Fibroblast of skin of abdomen (primary cell): ENCODE measurements around the gene MTG2.
A peak's percentile ranks its signal among the peaks of the same experiment; 100 is the strongest.

Source experiments
- DNase-seq: peaks from one replicate; pipeline ENCODE4 v3.0.0-alpha.2; 2013

Gene MTG2

DNA sequence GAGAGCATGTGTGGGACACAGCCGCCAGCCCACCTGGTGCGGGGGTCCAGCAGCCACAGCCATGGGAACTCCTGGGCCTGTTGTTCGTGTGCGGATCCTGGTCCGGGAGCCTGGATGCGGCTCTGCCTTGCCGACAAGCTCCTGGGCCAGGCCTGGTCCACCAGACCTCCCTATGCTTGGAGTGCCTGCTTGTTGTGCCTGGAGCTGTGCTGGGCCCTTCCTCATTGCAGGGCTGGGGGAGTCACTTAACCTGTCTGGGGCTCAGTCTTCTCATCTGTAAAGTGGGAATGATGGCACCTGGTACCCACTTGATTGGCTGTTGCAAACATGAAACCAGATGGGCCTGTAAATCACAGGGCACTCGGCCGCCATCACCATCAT is 52.9 kb downstream of the MTG2 start:
- DNase-seq: no peak

DNA sequence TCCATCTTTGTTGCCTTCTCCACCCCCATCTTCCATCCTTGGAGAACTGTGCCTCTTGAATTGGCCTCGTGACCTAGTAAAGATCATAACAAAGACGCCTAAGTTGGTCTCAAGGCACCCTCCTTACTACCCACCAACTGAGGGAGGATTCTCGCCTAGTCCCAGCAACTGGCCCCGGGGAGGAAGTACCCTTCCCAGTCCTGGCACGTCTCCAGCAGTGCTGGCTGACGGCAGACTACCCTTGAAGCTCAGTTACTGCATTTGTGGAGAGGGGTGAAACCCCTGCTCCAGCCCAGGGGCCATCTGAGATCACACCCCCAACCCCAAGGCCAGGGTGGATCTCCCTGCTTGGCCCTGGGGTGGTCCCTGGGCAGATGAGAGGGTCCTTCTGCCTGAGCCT is 53.4 kb downstream of the MTG2 start:
- no peak for DNase-seq

- DNase-seq: no peak
Observed at GRCh38 chr20:62236766-62237513, 54.1 kb downstream of the MTG2 start.

DNA sequence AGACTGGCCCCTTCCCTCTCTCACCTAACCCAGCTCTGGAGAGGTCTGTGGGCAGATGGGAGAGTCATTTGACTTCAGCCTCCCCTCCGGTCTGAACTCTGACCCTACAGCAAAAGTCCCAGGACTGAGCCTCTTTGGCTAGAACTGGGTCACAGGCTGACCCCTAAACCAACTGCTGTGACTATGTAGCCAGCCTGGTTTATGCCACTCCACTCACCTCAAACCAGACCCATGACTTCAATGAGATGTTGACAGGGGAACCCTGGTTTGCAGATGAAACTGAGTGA is 54.6 kb downstream of the MTG2 start:
- no peak for DNase-seq

- peak; percentile 96 for DNase-seq
Observed at GRCh38 chr20:62237801-62238568, 55.2 kb downstream of the MTG2 start, which contains the start of gene OSBPL2. Gene OSBPL2, plus strand, starts transcription at chr20:62238521. Its CDS starts 17,664 bp downstream, at chr20:62256185.

- DNase-seq: no peak
Observed at GRCh38 chr20:62238569-62239277, 55.9 kb downstream of the MTG2 start.

DNA sequence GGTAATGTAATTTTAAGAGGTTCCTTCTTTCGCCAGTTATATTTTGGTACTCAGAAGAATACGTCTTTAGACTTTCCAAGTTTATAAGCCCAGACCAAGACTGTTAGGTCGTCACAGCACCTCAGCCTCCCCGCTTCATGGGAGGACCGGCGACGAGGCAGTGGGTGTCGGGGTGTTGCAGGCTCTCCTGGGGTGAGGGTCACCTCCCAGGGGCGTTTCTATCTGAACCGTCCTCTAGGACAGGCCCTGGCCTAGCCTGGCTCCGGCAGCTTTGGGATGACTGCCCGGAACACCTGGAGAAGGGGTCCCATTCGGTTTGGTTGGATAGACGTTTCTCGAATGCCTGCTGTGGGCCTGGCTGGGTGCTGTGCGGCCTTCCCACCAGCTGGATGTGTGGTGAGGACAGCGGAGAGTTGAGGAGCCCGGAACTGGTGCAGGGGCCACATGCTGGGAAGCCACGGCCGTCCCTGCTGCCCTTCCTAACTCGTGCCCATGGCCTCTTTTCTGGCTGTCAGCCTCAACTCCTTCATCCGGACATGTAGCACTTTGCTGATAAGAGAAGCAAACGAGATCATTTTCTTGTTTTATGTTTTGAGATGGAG is 56.6 kb downstream of the MTG2 start:
- no peak for DNase-seq

DNA sequence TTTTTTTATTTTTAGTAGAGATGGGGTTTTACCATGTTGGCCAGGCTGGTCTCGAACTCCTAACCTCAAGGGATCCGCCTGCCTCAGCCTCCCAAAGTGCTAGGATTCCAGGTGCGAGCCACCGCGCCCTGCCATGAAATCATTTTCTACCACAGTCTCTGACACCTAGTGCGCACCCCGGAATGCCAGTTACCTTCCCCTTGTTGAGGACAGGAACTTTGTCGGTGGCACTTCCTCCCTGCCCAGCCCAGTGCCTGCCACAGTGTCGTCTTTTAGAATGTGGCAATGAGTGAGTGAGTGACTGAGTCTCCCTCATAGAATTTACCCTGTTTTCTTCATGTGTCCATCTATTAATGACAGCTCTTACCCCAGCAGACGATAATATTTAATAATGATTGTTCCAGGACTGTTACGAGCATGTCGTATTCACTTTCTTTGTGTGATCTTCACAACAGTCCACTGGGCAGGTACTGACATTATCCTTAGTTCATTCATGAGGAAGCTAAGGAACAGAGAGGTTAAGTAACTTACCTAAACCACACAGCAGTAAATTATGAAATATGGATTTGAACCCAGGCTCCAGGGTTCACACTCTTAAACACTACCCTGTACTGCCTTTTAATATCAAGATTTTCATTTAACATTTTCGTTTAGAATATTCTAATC is 57.3 kb downstream of the MTG2 start:
- no peak for DNase-seq

- no peak for DNase-seq
Observed at GRCh38 chr20:62241506-62241905, 58.7 kb downstream of the MTG2 start.

DNA sequence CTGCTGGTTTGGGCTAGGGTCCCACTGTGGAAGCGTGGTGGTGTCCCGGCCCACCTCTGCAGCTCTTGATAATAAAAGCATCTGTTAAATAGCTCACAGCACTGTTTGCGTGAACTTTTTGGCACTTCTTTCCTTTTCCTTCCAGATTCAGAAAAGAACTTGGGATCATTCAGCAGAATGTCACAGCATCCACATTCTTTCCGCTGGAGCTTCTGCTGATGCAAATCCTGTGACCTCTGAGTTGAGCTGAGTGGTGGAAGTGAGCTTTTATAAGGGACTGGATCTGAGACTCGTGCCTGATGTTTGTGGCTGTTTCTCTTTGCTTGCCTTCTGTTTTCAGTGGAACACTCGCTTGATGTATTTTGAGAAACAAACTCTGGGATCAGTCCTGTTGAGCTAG is 59.3 kb downstream of the MTG2 start:
- DNase-seq: no peak

DNA sequence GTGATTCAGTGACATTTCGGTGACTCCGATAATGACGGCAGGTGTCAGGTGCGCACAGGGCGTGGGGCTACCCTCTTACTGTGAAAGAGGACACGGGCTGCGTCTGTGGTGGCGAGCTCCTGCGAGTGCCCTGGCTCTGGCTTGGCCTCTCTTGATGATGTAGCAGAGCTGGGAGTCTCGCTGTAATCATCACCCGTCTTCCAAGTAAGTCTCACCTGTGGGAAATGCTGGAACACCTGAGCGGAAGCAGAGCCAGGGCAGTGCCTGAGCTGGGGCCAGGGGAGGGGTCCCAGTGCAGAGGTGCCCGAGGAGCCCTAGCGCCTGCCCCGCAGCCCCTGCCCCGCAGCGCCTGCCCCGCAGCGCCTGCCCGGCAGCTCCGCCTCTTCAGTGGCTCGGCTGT is 60.3 kb downstream of the MTG2 start:
- no peak for DNase-seq

GRCh38 chr20:62243906-62244515 is 61.2 kb downstream of the MTG2 start:
- DNase-seq: no peak

- DNase-seq: no peak
Observed at GRCh38 chr20:62244644-62245108, 61.8 kb downstream of the MTG2 start.

- DNase-seq: no peak
Observed at GRCh38 chr20:62245911-62246280, 63.1 kb downstream of the MTG2 start.

GRCh38 chr20:62246431-62246830 is 63.6 kb downstream of the MTG2 start:
- DNase-seq: no peak

GRCh38 chr20:62246872-62247652 is 64.2 kb downstream of the MTG2 start:
- DNase-seq: no peak

DNA sequence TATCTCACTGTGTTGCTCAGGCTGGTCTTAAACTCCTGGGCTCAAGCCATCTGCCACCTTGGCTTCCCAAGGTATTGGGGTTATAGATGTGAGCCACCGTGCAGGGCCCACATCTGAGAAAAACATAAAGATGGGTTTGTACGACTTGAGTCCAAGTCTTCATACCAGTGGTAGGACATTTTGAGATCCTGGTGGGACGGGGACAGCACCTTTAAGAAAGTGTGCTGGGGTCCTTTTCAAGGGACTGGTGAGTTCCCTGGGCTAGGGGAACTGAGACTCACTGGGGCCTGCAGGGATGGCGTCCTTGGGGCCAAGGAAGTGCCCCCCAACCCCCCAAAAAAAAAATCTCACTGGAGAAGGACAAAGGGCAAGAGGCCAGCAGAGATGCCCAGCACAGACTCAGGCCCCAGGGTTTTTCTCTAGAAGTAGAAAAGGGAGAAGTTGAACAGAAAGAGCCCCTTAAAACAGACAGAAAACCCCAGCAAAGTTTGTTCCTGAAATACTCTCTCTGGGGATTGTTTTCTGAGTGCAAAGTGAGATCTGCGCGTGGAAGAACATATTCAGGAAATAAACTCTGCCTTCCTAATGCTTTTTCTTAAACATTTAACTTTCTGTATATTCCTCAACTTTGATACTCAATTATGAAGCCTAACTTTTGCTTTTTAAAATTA is 66.2 kb downstream of the MTG2 start:
- no peak for DNase-seq

DNA sequence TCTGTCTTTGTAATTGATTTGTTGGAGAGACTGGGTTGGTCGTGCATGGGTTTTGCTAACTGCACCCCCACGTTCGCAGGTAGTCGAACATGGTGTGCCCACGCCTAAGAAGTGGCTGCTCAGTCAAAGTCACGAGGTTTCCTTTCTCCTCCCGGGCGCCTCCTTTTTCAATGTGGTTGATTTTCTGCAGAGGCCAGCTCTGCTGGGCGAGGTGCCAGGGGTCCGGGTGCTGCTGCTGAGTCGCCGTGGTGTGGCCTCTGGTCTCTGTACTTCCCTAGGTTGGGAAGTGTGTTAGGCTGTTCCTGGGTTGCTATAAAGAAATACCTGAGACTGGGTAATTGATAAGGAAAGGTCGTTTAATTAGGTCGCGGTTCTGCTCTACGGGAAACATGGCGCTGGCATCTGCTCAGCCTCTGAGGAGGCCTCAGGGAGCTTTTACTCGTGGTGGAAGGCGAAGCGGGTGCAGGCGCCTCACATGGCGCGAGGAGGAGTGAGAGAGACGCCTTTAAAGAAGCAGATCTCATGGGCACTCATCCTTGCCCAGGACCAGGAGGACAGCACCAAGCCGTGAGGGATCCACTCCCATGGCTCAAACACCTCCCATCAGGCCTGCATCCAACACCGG is 69.6 kb downstream of the MTG2 start:
- DNase-seq: peak; percentile 10
